Activated T-helper 1 cell treated with anti-CD3 and anti-CD28 coated beads, Interleukin-12 subunit alpha, Interleukin-12 subunit beta, Interleukin-2, Interleukin-4 antibody, amounts not matched to agents 30 ng/mL and 10 ng/mL and 1 ng/mL, durations not matched to agents 14 hours and 24 hours and 36 hours (primary cell): ENCODE data around the gene ZDHHC11B. TPM values are rescaled to one million over a fixed set of nuclear protein-coding genes. Genes with fewer than 3 reads are reported as not detected.
"Not testable (repeated sequence)": the region's sequence is repeated elsewhere in the genome, so short reads cannot be mapped to it uniquely, and the experiment has no call there.

Experiments used
- DNase-seq: peaks from one replicate; pipeline ENCODE4 v3.0.0; 2021; ENCODE audit warnings: low spot score
- H3K27ac Mint-ChIP-seq: one replicate; pipeline ENCODE4 v1.8.0; 2021; ENCODE audit warnings: mild to moderate bottlenecking, mixed read lengths
- H3K27me3 Mint-ChIP-seq: one replicate; pipeline ENCODE4 v1.8.0; 2022; ENCODE audit warnings: mild to moderate bottlenecking, moderate library complexity, mixed read lengths; ENCODE audit not compliant: insufficient read depth
- H3K36me3 Mint-ChIP-seq: one replicate; pipeline ENCODE4 v1.8.0; 2021; ENCODE audit warnings: low read depth, mixed read lengths
- H3K4me1 Mint-ChIP-seq: one replicate; pipeline ENCODE4 v1.8.0; 2021; ENCODE audit warnings: low read depth, mixed read lengths
- H3K4me3 Mint-ChIP-seq: one replicate; pipeline ENCODE4 v1.8.0; 2021; ENCODE audit warnings: mild to moderate bottlenecking, moderate library complexity, mixed read lengths
- H3K9me3 Mint-ChIP-seq: one replicate; pipeline ENCODE4 v1.8.0; 2021; ENCODE audit warnings: mixed read lengths
- intact Hi-C: fragments of 100-400 bp; cut with micrococcal nuclease; formaldehyde crosslinking; loops from one replicate; pipeline ENCODE4 v1.15.1; 2024
- total RNA-seq: library from RNA; stranded (reverse); gene quantifications from 2 replicates; pipeline ENCODE4 v1.2.3, GENCODE V29; 2022

ZDHHC11B gene
- total RNA-seq, 1 donor from 2014 or later = not detected

DNA sequence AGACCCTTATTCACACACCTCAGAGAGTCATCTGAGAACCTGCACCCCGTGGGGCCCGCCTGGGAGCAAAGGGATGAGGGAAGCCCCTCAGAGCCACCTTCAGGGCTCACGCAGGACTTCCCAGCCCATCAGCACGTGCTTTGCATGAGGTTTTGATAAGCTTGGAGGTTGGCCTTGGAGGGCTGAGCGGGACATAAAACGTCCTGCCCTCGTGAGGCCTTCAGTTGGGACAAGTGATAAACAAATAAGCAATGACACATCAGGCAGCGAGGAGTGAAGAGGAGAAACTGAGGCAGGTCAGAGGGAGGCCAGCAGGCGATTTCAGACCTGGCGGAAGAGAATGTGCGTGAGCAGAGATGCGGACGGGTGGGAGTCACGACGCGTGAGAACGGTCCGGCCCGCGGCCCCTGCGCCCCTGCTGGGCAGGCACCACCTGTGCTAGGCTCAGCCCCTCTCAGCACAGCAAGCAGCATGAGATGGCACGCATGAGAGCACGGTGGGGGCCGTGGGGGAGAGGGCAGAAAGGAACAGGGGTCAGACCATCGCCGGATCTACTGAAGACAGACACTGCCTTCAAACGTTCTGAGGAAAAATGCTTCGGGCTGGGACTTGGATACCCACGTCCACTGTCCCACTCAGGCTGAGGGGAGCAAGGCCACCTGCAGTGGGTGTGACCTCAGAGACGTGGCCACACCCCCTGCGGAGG, 12.5 kb downstream of the ZDHHC11B start:
- H3K4me3 Mint-ChIP-seq, H3K27ac Mint-ChIP-seq, H3K4me1 Mint-ChIP-seq, H3K9me3 Mint-ChIP-seq, H3K36me3 Mint-ChIP-seq, DNase-seq, intact Hi-C loops, H3K27me3 Mint-ChIP-seq: not testable (repeated sequence)

DNA sequence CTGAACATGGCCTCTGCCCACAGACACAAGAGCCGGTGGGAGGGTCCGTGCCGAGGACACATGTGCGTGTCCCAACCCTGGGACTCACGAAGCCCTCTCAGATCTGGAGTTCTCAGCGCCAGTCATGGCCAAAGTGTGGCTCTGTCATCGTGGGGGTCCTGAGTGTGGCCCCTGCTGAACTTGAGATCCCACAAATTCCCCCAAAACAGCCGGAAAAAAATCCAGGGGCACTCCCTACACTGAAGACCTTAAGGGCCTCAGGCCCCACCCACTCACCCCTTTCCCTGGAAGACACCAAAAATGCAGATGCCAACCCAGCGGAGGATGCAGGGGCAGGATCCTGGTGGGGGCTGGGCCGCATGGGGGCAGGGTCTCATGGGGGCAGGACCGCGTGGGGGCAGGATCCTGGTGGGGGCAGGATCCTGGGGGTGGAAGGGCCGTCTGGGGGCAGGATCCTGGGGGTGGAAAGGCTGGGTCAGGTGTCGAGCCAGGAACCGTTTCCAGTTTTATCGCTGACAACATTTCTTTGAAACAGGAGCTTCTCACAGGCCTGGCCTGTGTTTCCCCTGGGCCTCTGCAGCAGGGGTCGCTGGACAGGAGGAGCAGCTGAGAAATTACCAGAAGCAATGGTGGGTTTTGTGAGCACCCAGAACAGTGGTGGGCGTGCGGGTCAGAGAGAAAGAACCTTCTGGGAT, 13.3 kb downstream of the ZDHHC11B start:
- not testable (repeated sequence) for DNase-seq, H3K4me1 Mint-ChIP-seq

DNA sequence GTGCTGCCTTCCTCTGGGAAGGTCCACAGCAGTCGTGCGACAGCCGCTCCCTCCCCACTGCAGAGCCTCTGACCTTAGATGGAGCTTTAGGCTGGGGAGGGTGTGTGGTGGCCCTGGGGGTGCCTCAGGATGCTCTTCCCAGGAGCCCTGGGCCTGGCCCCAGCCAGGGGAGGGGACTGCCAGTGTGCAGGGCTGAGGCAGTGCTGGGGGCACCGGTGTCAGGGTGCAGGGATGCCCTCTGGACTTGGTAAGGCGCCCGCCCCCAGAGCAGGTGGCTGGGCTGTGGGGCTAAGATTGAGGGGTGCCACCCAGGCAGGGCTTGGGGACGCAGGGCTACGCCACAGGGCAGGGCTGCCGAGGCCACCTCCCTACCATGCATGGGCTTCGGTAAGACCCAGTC, 13.9 kb downstream of the ZDHHC11B start:
- H3K4me1 Mint-ChIP-seq, H3K27ac Mint-ChIP-seq, H3K27me3 Mint-ChIP-seq, H3K4me3 Mint-ChIP-seq, H3K9me3 Mint-ChIP-seq, intact Hi-C loops, DNase-seq, H3K36me3 Mint-ChIP-seq: not testable (repeated sequence)

More for the DNA sequence above, 13.3 kb downstream of the ZDHHC11B start:
- H3K9me3 Mint-ChIP-seq, H3K27ac Mint-ChIP-seq, H3K27me3 Mint-ChIP-seq, intact Hi-C loops, H3K4me3 Mint-ChIP-seq, H3K36me3 Mint-ChIP-seq: not testable (repeated sequence)

DNA sequence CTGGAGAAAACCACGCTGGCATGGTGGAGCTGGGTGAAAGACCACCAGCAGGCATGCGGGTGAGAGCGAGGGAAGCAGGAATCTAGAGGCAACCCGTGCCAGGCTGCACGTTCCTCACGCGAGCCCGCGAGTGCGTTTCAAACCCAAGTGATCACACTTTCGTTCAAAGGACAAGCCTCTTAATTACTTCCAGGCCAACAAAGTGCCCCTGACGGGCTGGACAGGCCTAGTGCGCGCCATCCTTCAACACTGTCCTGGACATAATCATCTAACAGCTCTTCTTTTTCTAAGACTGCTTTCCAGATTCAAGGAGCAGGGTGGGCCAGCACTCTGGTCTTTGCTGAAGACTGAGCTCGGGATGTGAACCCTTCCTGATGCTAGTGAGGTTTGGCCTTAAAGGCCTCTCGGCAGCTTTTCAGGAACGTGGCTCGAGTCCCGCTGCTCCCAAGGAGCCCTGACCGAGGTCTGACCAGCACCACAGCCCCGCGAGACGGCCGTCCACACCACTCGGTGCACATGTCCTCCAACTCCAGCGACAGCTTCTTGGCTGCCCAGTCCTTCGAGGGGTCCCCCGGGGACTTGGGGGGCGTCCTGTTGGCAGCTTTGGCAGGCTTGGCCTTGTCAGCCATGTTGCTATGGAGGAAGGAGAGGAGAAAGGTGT, 14.9 kb downstream of the ZDHHC11B start:
- H3K9me3 Mint-ChIP-seq, H3K27me3 Mint-ChIP-seq, intact Hi-C loops, H3K4me3 Mint-ChIP-seq, H3K27ac Mint-ChIP-seq, H3K36me3 Mint-ChIP-seq, H3K4me1 Mint-ChIP-seq, DNase-seq: not testable (repeated sequence)

DNA sequence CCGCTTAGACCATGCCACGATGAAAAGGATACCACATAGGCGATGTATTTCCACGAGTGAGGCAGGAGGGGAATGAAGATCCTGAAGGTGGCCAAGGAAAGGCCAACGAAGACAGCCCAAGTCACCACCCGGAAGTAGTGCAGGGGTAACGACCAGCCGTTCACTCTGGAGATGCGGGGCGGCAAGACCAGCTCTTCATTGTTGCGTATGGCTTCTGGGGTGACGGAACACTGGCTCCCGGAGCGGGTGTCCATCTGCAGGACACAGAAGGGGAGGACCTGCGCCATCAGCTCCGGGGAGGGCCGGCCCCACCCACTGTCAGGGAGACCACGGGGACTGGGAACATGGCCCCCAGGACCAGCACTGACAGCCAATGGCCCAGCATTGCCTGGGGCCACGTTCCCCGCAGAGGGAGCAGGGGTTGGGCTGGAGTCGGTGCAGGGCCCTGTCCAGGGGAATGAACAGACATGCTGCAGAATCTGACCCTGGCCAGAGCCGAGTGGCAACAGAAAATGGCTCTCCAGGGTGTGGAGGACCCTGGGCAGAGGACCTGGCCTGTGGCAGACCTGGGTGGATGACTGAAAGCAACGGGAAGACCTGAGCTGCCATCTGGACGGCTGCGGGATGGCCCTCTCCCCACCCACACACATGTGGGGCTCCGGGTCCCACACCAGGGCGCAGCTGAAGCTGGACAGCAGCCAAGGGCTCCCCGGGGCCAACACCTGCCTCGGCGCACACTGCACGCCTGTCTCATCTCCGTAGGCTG, 17.7 kb downstream of the ZDHHC11B start:
- no peak for DNase-seq
- H3K27ac Mint-ChIP-seq = no peak overlapping the region
- no peaks in the 10 kb centered on the region for H3K4me1 Mint-ChIP-seq
- H3K4me3 Mint-ChIP-seq = no peak overlapping the region
- H3K9me3 Mint-ChIP-seq = no peaks in the 10 kb centered on the region
- intact Hi-C loops = no loop called here
- H3K36me3 Mint-ChIP-seq = no peaks in the 10 kb centered on the region
- H3K27me3 Mint-ChIP-seq = peaks cover 2% of the 10 kb centered on the region

DNA sequence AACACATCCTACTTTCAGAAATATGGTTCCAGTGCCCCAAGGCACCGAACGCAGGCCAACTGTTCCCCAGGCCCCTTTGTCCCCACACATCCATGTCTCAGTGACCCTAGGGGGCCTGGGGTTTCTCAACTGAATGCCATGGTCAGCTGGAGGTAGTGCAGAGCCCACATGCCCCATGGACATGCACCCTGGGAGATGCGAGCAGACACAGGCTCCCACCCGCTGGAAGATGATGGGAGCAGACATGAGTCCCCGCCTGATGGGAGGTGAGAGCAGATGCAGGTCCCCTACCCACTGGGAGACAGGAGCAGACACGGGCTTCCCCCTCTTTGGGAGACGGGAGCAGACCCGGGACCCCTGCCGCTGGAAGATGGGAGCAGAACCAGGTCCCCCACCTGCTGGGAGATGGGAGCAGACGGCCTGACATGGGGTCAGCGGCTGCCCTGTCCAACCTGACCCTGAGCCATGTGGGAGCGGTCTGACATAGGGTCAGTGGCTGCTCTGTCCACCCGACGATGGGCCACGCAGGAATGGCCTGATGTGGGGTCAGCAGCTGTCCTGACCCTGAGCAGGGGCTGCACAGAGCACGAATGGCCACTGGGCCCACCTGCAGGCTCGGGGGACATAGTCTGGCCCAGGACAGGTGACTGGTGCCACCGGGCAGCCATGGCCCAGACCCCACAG, 18.4 kb downstream of the ZDHHC11B start:
- H3K36me3 Mint-ChIP-seq = no peaks in the 10 kb centered on the region
- no peak for DNase-seq
- no peak overlapping the region for H3K27ac Mint-ChIP-seq
- H3K4me3 Mint-ChIP-seq = no peak overlapping the region
- H3K27me3 Mint-ChIP-seq = peaks cover 2% of the 10 kb centered on the region
- H3K9me3 Mint-ChIP-seq = no peaks in the 10 kb centered on the region
- H3K4me1 Mint-ChIP-seq = no peaks in the 10 kb centered on the region
- intact Hi-C loops = no loop called here

DNA sequence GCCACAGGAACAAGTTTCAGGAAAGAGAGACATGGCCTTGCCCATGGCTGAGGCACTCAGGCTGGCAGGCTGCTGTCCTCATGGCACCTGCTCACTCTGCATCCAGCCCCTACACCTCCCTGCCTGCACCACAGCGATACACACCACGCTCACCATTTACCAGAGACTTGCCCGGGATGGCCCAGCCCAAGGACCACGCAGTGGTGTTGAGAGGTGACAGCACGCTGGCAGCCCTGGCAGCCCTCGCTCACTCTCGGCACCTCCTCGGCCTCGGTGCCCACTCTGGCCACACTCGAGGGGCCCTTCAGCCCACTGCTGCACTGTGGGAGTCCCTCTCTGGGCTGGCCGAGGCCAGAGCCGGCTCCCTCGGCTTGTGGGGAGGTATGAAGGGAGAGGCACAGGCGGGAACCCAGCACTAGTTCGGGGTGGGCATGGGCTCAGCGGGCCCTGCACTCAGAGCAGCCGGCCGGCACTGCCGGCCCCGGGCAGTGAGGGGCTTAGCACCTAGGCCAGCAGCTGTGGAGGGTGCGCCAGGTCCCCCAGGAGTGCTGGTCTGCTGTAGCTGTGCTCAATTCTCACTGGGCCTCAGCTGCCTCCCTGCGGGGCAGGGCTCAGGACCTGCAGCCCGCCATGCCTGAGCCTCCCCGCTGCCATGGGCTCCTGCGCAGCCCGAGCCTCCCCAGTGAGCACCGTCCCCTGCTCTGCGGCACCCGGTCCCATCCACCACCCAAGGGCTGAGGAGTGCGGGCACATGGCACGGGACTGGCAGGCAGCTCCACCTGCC, 20.3 kb downstream of the ZDHHC11B start:
- no peaks in the 10 kb centered on the region for H3K9me3 Mint-ChIP-seq
- H3K4me3 Mint-ChIP-seq = no peak overlapping the region
- intact Hi-C loops = no loop called here
- H3K27ac Mint-ChIP-seq = no peak overlapping the region
- H3K4me1 Mint-ChIP-seq = peaks cover under 1% of the 10 kb centered on the region
- no peak for DNase-seq
- peaks cover 2% of the 10 kb centered on the region for H3K27me3 Mint-ChIP-seq
- no peaks in the 10 kb centered on the region for H3K36me3 Mint-ChIP-seq

DNA sequence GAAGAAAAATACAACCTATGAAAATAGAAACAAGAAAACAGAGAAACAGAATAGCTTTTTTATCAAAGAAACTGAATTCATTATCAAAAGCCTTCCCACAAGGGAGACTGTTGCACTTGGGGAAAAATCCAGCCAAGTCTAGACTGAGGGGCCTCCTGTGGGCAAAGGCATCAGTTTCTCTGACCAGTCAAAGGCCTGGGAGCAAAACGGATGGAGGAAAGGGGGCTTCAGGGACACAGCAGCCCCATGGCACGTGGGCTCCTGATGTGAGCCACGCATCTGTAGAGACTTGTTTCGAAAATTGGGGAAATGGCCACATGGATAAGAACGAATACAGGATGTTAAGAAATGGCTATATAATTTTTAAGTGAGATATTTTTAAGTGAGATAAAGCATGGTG, 21.1 kb downstream of the ZDHHC11B start:
- peaks cover 5% of the 10 kb centered on the region for H3K4me1 Mint-ChIP-seq
- peaks cover 2% of the 10 kb centered on the region for H3K27me3 Mint-ChIP-seq
- no peak overlapping the region for H3K4me3 Mint-ChIP-seq
- no peaks in the 10 kb centered on the region for H3K36me3 Mint-ChIP-seq
- no peaks in the 10 kb centered on the region for H3K9me3 Mint-ChIP-seq
- no peak overlapping the region for H3K27ac Mint-ChIP-seq
- no peak for DNase-seq
- intact Hi-C loops = no loop called here

DNA sequence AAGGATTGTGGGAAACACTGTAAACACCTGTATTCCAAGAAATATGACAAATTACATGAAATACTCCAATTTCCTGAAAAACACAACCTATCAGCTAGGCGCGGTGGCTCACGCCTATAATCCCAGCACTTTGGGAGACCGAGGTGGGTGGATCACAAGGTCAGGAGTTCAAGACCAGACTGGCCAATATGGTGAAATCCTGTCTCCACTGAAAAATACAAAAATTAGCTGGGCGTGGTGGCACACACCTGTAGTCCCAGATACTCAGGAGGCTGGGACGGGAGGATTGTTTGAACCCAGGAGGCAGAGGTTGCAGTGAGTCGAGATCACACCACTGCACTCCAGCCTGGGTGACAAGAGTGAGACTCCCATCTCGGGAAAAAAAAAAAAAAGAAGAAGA, 21.5 kb downstream of the ZDHHC11B start:
- intact Hi-C loops, H3K4me3 Mint-ChIP-seq, H3K27ac Mint-ChIP-seq: not testable (repeated sequence)

DNA sequence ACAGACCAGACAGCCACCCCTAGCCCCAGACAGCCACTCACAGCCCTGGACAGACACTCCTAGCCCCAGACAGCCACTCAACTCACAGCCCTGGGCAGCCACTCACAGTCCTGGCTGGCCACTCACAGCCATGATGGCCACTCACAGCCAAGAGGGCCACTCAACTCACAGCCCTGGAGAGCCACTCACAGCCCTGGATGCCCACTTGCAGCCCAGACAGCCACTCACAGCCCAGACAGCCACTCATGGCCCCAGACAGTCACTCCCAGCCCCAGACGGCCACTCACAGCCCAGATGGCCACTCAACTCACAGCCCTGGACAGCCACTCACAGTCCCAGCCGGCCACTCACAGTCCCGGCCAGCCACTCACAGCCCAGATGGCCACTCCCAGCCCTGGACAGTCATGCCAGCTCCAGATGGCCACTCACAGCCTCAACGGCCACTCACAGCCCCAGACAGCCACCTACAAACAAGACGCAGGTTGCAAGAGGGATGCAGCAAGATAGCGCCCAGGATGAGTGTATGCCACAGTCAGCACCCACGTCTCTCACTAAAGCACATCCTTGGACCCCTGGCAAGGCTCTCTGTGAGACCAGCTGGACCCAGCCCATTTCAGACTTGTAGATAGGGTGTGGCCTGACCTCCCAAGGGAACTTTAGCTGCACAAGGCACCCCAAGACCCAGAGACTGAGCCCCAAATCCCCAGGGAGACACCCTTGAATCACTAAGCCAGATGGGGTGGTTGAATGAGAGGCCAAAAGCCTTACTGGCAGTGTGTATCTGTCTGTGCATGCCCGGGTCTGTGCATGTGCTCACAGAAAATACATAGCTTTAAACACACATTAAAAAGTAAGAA, 22.4 kb downstream of the ZDHHC11B start:
- Mint-ChIP-seq H3K9me3 (no peaks in the 10 kb centered on the region), H3K4me1 (peaks cover 5% of the 10 kb centered on the region), H3K27me3 (peaks cover 2% of the 10 kb centered on the region), H3K27ac (no peak overlapping the region), H3K36me3 (no peaks in the 10 kb centered on the region), H3K4me3 (no peak overlapping the region)
- no peak for DNase-seq
- intact Hi-C loops = no loop called here

More for the DNA sequence above, 21.5 kb downstream of the ZDHHC11B start:
- H3K9me3 Mint-ChIP-seq, H3K36me3 Mint-ChIP-seq, H3K4me1 Mint-ChIP-seq, H3K27me3 Mint-ChIP-seq, DNase-seq: not testable (repeated sequence)

DNA sequence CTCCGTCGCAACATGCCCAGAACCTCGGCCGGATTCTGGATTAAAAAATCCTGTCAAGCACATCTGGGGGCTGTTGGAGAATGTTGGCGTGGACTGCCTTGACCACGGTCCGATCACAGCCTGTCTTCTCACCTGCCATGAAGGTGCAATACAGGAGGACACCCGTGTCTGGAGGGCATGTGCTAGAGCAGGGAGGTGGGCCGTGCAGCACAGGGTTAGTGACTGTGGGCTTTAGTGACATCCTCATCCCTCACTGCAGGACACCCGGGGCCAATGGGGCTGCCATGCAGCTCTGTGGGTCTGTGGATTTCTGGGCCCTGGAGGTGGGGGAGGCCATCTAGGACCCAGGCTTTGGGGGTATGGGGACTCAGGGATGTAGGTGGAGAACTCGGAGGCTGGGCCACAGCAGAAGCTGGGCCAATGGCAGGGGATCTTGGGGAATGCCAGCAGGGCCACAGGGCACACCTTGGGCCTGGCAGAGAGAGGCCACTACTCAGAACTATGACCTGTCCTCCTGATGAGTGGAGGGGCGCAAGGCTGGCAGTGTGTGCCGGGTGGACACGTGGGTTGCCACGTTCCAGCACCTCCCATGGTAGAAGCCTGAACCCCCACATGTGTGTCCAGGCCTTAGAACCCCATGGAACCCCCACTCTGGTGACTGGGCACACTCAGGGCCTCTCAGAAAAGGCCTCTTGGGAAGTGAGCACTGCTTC, 23.3 kb downstream of the ZDHHC11B start:
- H3K4me3 Mint-ChIP-seq = no peak overlapping the region
- intact Hi-C loops = no loop called here
- no peak overlapping the region for H3K27ac Mint-ChIP-seq
- peaks cover 5% of the 10 kb centered on the region for H3K4me1 Mint-ChIP-seq
- no peaks in the 10 kb centered on the region for H3K36me3 Mint-ChIP-seq
- peaks cover 2% of the 10 kb centered on the region for H3K27me3 Mint-ChIP-seq
- H3K9me3 Mint-ChIP-seq = no peaks in the 10 kb centered on the region
- no peak for DNase-seq
